Colonic mucosa (tissue), 4 donors: ENCODE results near the gene KCNH8. TPM values are rescaled to one million over a fixed set of nuclear protein-coding genes. Genes with fewer than 3 reads are reported as not detected.

ENCODE experiments used
- DNase-seq: peaks from one replicate; pipeline ENCODE4 v3.0.0-alpha.2; 2020
- H3K27ac ChIP-seq: fragments of 200-600 bp; one replicate; pipeline ENCODE4 v1.8.0; 2021
- H3K27me3 ChIP-seq: fragments of 200-600 bp; one replicate; pipeline ENCODE4 v1.8.0; 2021
- H3K36me3 ChIP-seq: fragments of 200-600 bp; one replicate; pipeline ENCODE4 v1.8.0; 2021
- H3K4me1 ChIP-seq: fragments of 200-600 bp; one replicate; pipeline ENCODE4 v1.8.0; 2021; ENCODE audit warnings: mild to moderate bottlenecking
- H3K4me3 ChIP-seq: fragments of 200-600 bp; one replicate; pipeline ENCODE4 v1.8.0; 2021
- H3K9ac ChIP-seq, 2 donors: one replicate each; pipeline ENCODE4 v1.7.0; 2013; ENCODE audit warnings: control low read depth in 2 of 2, low read depth in 2 of 2, low read length in 2 of 2
- H3K9me3 ChIP-seq: fragments of 200-600 bp; one replicate; pipeline ENCODE4 v1.8.0; 2021
- CTCF ChIP-seq: fragments of 200-600 bp; IDR thresholded peaks from one replicate; pipeline ENCODE4 v1.8.0; 2022; ENCODE audit warnings: antibody characterized with exemption, mild to moderate bottlenecking
- intact Hi-C: fragments of 100-400 bp; cut with DNase I; formaldehyde crosslinking; loops from one replicate; pipeline ENCODE4 v1.14.1; 2022
- total RNA-seq, 2 donors: library from RNA; stranded (reverse); fragmentation: NEBNext Ultra II Directional in 1 of 2; extraction: Animal tissue kit (Norgen Biotek cat#: 25700) in 1 of 2; gene quantifications; one replicate each; pipeline ENCODE4 v1.2.1, GENCODE V29; 2021
- donor health status: healthy.
- donor health status: DM: no; HTN: no; CAD: no.
- donor health status: DM: no; HTN: no; CAD: no.

Gene KCNH8
- total RNA-seq, 2 donors from 2014 or later: 0.77 TPM

GRCh38 chr3:19384868-19385267 lies 236.6 kb downstream of the KCNH8 start:
- intact Hi-C loops: no loop called here
- Histone ChIP-seq H3K9ac (no peak overlapping the region), H3K4me3 (no peak overlapping the region), H3K4me1 (no peaks in the 10 kb centered on the region), H3K36me3 (no peaks in the 10 kb centered on the region), H3K27me3 (no peaks in the 10 kb centered on the region), H3K27ac (no peak overlapping the region), H3K9me3 (no peaks in the 10 kb centered on the region)
- no peak for DNase-seq
- no peak for TF ChIP-seq CTCF

GRCh38 chr3:19392150-19392549 lies 243.8 kb downstream of the KCNH8 start:
- intact Hi-C loops: no loop called here
- no peak overlapping the region for H3K9ac ChIP-seq
- no peaks in the 10 kb centered on the region for H3K9me3 ChIP-seq
- no peaks in the 10 kb centered on the region for H3K36me3 ChIP-seq
- no peaks in the 10 kb centered on the region for H3K4me1 ChIP-seq
- no peak for TF ChIP-seq CTCF
- H3K27ac ChIP-seq: no peak overlapping the region
- H3K27me3 ChIP-seq: no peaks in the 10 kb centered on the region
- DNase-seq: no peak
- no peak overlapping the region for H3K4me3 ChIP-seq

- intact Hi-C loops: no loop called here
- Histone ChIP-seq H3K27me3 (no peaks in the 10 kb centered on the region), H3K27ac (no peak overlapping the region), H3K4me3 (no peak overlapping the region), H3K4me1 (no peaks in the 10 kb centered on the region), H3K9me3 (no peaks in the 10 kb centered on the region), H3K9ac (no peak overlapping the region), H3K36me3 (no peaks in the 10 kb centered on the region)
- no peak for TF ChIP-seq CTCF
- DNase-seq: no peak
These were observed 246.6 kb downstream of the KCNH8 start for GRCh38 chr3:19394946-19395345.

GRCh38 chr3:19396726-19397125 lies 248.4 kb downstream of the KCNH8 start:
- H3K4me1 ChIP-seq: no peaks in the 10 kb centered on the region
- intact Hi-C loops: no loop called here
- H3K9me3 ChIP-seq: no peaks in the 10 kb centered on the region
- no peak overlapping the region for H3K9ac ChIP-seq
- no peak for TF ChIP-seq CTCF
- no peak overlapping the region for H3K27ac ChIP-seq
- no peaks in the 10 kb centered on the region for H3K27me3 ChIP-seq
- no peaks in the 10 kb centered on the region for H3K36me3 ChIP-seq
- DNase-seq: no peak
- H3K4me3 ChIP-seq: no peak overlapping the region

- no peaks in the 10 kb centered on the region for H3K9me3 ChIP-seq
- no peak for TF ChIP-seq CTCF
- H3K9ac ChIP-seq: no peak overlapping the region
- intact Hi-C loops: no loop called here
- no peaks in the 10 kb centered on the region for H3K27me3 ChIP-seq
- no peak for DNase-seq
- H3K4me3 ChIP-seq: no peak overlapping the region
- no peak overlapping the region for H3K27ac ChIP-seq
- H3K4me1 ChIP-seq: no peaks in the 10 kb centered on the region
- H3K36me3 ChIP-seq: no peaks in the 10 kb centered on the region
These were observed 251.0 kb downstream of the KCNH8 start for GRCh38 chr3:19399356-19399755.

- DNase-seq: no peak
- TF ChIP-seq CTCF: no peak
- intact Hi-C loops: no loop called here
- H3K27ac ChIP-seq: no peak overlapping the region
- H3K4me3 ChIP-seq: no peak overlapping the region
- H3K4me1 ChIP-seq: no peaks in the 10 kb centered on the region
- no peaks in the 10 kb centered on the region for H3K36me3 ChIP-seq
- H3K9ac ChIP-seq: no peak overlapping the region
- H3K27me3 ChIP-seq: no peaks in the 10 kb centered on the region
- no peaks in the 10 kb centered on the region for H3K9me3 ChIP-seq
These were observed 251.5 kb downstream of the KCNH8 start for GRCh38 chr3:19399836-19400235.
